Erythroblast (primary cell): ENCODE results near the gene PLP1.
"Not testable (repeated sequence)": the region's sequence is repeated elsewhere in the genome, so short reads cannot be mapped to it uniquely, and the experiment has no call there.

ENCODE experiments used
- DNase-seq, 2 experiments: peaks; one replicate each; lab custom pipeline; 2025; lab: John Stamatoyannopoulos, UW
- GATA1 ChIP-seq: IDR thresholded peaks from 2 replicates; pipeline ENCODE4 v1.6.1; 2011; ENCODE audit warnings: low read depth, mild to moderate bottlenecking, control low read depth, low read length, moderate library complexity
- POLR2A ChIP-seq: IDR thresholded peaks from 2 replicates; pipeline ENCODE4 v1.6.1; 2011; ENCODE audit warnings: mild to moderate bottlenecking, low read length

PLP1 gene

DNA sequence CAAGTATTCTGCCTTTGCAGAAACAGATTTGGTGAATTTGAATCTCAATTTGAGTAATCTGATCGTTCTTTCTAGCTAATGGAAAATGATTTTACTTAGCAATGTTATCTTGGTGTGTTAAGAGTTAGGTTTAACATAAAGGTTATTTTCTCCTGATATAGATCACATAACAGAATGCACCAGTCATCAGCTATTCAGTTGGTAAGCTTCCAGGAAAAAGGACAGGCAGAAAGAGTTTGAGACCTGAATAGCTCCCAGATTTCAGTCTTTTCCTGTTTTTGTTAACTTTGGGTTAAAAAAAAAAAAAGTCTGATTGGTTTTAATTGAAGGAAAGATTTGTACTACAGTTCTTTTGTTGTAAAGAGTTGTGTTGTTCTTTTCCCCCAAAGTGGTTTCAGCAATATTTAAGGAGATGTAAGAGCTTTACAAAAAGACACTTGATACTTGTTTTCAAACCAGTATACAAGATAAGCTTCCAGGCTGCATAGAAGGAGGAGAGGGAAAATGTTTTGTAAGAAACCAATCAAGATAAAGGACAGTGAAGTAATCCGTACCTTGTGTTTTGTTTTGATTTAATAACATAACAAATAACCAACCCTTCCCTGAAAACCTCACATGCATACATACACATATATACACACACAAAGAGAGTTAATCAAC, 15.3 kb downstream of the PLP1 start:
- no peak for TF ChIP-seq GATA1
- no peak for TF ChIP-seq POLR2A
- no peak for DNase-seq

DNA sequence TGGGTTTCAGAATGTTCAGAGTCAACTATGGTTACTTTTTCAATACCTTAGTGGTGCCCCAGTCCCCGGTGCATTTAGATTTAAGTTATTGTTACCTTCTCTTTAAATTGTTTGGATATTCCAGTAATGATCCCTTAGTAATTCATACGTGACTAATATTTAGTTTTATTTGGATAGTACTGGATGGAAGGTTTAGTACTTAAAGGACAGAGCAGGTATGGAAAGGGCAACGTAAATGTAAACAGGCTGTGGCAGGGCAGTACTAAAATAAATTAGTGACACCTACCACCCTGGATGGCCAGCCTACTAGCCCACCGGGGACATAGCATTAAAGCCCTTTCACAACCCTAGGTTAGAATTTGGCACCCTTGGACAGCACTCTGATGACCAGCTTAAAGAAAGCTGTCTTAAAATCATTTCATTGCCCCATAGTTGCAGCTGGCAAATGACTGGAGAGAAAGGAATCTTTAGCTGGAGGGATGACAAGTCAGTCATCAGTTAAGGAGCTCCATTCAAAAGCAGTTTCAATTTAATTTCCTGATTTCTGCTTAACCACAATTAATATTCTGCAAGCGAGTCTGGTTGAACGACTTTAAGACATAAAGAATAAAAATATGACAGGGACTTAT, 16.4 kb downstream of the PLP1 start:
- DNase-seq, result no peak
- no peak for TF ChIP-seq GATA1
- no peak for TF ChIP-seq POLR2A

DNA sequence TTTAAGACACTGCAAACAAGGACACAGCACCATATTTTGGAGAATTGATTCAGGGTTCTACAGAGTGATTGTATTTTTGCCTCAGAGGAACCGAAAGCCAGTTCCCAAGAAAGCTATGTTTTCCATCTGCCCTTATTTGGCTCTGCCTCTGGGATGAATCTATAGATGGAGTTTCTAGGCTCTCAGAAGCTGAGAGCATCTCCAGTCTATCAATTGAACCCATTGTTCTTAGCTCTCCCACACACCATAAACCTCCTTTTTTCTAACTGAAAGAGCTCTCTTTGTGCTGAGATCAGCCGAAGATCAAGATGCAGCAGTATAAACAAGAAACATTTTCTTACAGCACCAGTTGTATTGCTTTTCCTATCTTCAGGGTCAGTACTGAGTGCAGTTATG, 16.9 kb downstream of the PLP1 start:
- no peak for DNase-seq

DNA sequence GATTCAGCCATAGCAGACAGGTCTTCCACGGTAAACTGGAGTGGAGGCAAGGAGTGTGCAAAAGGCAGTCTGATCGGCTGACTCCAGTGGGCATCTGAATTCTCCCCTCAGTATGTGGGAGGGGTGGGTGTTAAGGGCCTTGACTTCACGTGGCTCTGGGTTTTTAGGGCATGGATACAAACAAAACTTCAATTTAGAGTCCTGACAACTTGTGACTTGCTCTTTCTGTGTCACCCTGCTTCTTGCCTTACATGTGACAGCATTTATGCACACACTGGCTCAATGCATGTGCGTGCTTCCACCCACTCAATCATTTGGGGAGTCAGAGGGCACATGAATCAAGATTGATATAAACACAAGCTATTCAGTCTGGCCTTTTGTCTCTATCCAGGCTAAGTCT, 17.5 kb downstream of the PLP1 start:
- TF ChIP-seq GATA1, result no peak
- no peak for TF ChIP-seq POLR2A
- DNase-seq, result no peak

More for the DNA sequence above, 16.9 kb downstream of the PLP1 start:
- no peak for TF ChIP-seq GATA1
- no peak for TF ChIP-seq POLR2A

DNA sequence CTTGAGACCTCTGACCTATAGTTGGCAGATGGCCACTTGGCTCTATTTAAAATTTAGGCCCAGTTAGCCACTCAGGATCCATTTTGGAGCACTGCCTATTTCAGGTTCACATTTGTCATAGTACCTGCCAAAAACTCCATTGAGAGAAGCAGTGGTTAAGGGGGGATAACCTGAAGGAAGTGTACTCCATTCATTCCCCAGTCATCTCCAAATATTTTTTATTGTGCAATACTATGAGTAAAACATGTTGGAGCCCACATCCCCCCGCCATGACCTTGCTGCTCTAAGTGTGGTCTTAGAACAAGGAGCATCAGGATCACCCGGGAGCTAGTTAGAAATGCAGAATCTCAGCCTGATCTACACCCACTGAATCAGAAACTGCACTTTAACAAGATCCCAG, 21.1 kb downstream of the PLP1 start:
- no peak for TF ChIP-seq GATA1
- no peak for TF ChIP-seq POLR2A
- no peak for DNase-seq

DNA sequence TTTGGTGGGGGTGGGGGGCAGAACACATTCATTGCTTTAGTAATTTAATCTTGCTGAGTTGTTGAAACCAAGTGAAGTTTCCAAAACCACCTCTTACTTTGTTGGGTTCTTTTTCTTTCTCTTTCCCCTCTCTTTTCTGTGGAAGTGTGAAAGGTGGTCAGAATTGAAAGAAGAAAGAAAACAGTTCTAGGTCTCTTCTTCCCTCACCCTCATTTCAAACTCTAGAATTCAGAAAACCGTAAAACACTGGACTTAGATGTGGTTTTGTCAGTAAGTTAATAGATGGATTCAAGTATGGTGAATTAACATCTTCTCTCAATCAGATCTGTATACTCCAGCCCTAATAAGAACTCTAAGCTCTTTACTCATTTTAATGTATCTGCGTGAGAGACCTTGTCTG, 23.7 kb downstream of the PLP1 start:
- no peak for DNase-seq
- TF ChIP-seq GATA1 (no peak), POLR2A (no peak)

DNA sequence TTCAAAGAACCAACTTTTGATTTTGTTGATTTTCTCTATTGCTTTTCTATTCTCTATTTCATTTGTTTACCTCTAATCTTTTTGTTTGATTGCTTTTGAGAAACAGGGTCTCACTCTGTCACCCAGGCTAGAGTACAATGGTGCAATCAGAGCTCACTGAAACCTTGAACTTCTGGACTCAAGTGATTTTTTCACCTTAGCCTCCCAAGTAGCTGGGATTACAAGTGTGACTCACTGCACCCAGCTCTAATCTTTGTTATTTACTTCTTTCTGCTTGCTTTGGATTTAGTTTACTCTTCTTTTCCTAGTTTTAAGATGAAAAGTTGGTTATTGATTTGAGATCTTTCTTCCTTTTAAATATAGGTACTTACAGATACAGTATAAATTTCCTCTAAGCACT, 29.2 kb downstream of the PLP1 start:
- DNase-seq, result no peak
- TF ChIP-seq POLR2A (no peak), GATA1 (no peak)

DNA sequence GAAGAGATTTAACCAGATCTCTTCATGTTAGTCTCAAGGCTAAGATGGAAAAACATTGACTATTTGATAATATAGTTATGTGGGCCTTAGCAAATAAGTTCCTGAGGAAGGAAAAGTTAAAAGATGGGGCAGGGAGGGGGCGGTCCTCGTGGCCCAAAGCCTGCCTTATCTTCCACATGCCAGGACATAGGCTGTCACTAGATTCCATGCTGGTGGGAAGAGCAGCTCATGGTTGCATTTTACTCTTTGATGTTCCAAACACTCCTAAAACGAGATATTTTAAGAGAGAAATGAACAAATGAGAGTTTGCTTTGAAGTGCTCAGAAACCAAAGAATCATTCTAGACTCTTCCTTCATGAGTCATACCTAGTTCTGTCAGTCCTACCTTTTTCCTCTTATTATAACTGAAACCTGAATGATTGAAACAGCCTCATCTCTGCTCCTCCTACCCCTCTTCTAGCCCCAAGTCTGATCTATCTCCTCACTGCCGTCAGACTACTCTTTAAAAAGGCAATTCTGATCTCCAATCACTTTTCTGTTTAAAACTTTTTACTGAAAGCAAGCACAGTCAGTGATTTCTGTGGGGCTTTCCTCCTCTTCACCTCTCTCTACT, 30.3 kb downstream of the PLP1 start:
- TF ChIP-seq POLR2A, result no peak
- TF ChIP-seq GATA1, result no peak
- no peak for DNase-seq

DNA sequence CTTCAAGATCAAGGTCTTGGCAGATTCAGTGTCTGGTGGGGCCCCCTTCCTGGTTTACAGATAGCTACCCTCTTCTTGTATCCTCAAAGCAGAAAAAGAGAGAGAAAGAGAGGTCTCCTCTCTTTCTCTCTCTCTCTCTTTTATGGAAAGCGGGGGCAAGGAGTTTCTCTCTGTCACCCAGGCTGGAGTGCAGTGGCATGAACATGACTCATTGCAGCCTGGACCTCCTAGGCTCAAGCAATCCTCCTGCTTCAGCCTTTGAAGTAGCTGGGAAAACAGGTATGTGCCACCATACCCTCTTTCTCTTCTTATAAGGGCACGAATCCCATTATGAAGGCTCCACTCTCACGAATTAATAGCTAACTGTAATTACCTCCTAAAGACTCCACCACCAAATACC, 35.2 kb downstream of the PLP1 start:
- no peak for TF ChIP-seq GATA1
- no peak for TF ChIP-seq POLR2A
- DNase-seq, result no peak

DNA sequence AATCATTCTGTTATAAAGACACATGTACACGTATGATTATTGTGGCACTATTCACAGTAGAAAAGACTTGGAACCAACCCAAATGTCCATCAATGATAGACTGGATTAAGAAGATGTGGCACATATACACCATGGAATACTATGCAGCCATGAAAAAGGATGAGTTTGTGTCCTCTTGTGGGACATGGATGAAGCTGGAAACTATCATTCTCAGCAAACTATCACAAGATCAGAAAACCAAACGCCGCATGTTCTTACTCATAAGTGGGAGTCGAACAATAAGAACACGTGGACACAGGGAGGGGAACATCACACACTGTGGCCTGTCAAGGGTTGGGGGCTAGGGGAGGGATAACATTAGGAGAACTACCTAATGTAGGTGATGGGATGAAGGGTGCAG, 40.5 kb downstream of the PLP1 start:
- DNase-seq, result not testable (repeated sequence)

DNA sequence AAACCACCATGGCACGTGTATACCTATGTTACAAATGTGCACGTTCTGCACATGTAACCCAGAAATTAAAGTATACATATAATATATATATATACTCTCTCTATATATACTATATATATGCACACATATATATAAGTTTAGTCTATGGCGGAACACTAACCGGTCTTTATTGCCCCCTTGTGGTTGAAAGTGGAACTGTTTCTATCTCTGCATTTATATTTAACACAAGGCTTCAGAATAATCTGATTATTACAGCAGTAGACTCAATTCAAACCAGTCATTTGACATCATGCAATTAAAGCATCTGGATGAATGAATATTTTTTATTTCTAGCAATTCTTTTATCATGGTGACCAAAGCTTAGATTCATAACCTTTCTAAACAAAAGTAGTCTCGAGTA, 40.9 kb downstream of the PLP1 start:
- TF ChIP-seq POLR2A, result no peak
- DNase-seq, result peak; percentile 45 to 71

DNA sequence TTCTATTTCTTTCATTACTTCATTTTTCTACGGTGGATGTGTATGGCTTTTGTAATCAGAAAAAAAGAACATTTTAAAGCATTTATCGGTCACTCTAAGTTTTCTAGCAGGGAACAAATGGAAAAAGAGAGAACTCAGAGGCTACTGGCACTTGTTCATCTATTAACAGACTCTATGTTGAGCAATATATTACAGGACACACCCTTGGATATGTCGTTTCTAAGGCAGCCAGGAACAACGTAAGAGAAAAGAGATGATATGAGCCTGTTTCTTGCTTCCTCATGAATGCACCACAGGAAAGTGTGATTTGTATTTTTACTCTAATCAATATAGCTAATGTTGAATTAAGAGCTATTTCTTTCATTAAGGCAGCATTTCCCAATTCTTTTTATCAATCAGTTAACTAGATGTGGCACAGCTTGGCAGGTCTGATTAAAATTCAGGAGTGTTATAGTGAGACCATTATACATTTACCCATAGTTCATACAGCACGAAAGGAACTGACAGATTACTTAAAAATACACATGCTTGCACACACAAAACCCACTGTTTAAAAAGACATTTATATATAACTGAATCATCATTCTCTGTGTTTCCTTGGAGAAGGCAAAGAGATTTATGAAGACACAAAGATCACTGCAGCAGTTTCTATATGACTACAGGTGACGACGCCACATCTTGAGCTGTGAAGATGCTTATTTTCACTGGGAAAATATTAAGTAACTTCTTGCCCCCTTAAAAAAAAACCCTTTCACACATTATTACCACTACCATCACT, 42.4 kb downstream of the PLP1 start:
- DNase-seq, result no peak
- TF ChIP-seq POLR2A (no peak), GATA1 (no peak)

DNA sequence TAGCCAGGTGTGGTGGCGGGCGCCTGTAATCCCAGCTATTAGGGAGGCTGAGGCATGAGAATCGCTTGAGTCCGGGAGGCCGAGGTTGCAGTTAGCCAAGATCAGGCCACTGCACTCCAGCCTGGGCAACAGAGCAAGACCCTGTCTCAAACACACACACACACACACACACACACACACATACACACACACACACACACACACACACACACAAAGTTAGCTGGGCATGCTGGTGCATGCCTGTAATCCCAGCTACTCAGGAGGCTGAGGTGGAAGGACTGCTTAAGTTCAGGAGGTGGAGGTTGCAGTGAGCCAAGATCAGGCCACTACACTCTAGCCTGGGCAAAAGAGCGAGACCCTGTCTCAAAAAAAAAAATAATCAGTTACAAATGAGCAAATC, 44.2 kb downstream of the PLP1 start:
- DNase-seq, result not testable (repeated sequence)

DNA sequence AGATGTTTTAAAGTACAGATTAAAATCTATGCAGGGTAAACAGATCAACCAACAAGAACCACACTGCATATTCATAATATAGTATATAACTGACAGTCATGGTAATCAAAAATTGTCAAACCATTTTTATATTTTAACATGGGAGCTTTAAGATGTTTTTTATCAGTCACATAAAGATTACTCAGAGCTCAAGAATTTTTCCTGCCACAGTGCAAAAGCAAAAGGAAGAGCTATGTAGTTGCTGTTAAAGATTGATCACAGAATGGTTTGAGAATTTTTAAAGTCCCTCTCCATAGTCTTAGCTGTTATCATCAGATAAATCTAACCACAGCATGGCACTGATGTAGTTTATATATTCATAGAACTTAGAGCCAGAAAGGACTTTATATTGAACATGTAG, 47.0 kb downstream of the PLP1 start:
- TF ChIP-seq GATA1 (no peak), POLR2A (no peak)

DNA sequence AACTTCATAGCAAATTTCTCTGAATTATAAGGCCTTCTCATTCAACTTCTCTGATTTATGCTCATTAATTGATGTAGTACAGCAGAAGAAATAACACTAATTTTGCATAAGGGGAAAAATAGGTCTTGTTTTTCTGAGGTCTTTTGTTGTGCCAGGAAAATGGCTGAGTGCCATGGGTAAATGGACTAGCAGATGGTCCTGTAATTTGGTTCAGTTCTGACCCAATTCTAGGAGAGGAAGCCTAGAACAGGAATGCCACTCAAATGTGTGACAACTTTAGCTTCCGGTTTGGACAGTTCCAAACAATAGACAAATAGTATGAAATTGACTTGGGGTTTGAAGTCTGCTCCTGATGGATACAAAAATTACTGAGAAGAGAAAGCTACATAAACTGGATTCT, 49.2 kb downstream of the PLP1 start:
- DNase-seq, result no peak
- no peak for TF ChIP-seq GATA1

More for the DNA sequence above, 47.0 kb downstream of the PLP1 start:
- no peak for DNase-seq
